IPS-20b (cell line): ENCODE measurements around the gene SVOPL.

ENCODE experiments used
- H3K27ac ChIP-seq: one replicate; pipeline ENCODE4 v1.5.1; 2013; ENCODE audit warnings: low read length
- H3K27me3 ChIP-seq: 2 replicates; pipeline ENCODE4 v1.6.1; 2013; ENCODE audit warnings: mild to moderate bottlenecking, low read length, inconsistent platforms; ENCODE audit not compliant: insufficient read depth
- H3K36me3 ChIP-seq: 2 replicates; pipeline ENCODE4 v1.6.1; 2013; ENCODE audit warnings: low read depth, mild to moderate bottlenecking, inconsistent platforms, low read length, moderate library complexity; ENCODE audit not compliant: insufficient read depth
- H3K4me1 ChIP-seq: 2 replicates; pipeline ENCODE4 v1.6.1; 2013; ENCODE audit warnings: mild to moderate bottlenecking, control low read depth, inconsistent platforms, low read length, moderate library complexity; ENCODE audit not compliant: insufficient read depth
- H3K4me3 ChIP-seq: 2 replicates; pipeline ENCODE4 v1.5.1; 2013; ENCODE audit warnings: mild to moderate bottlenecking, low read length, inconsistent platforms
- H3K9ac ChIP-seq: 2 replicates; pipeline ENCODE4 v1.6.1; 2013; ENCODE audit warnings: low read depth, mild to moderate bottlenecking, inconsistent platforms, low read length, moderate library complexity
- H3K9me3 ChIP-seq: 2 replicates; pipeline ENCODE4 v1.6.1; 2013; ENCODE audit warnings: mild to moderate bottlenecking, low read depth, low read length, inconsistent platforms; ENCODE audit not compliant: insufficient read depth

SVOPL gene

GRCh38 chr7:138729444-138729843 is 28.3 kb upstream of the SVOPL start:
- no peaks in the 10 kb centered on the region for H3K36me3 ChIP-seq
- no peaks in the 10 kb centered on the region; the same call in 1 of the 2 replicates for H3K9me3 ChIP-seq

GRCh38 chr7:138727336-138728099 is 26.4 kb upstream of the SVOPL start:
- H3K9ac ChIP-seq = no peak overlapping the region
- H3K36me3 ChIP-seq = no peaks in the 10 kb centered on the region
- no peaks in the 10 kb centered on the region for H3K27me3 ChIP-seq
- H3K9me3 ChIP-seq = no peaks in the 10 kb centered on the region; the same call in 1 of the 2 replicates
- H3K4me3 ChIP-seq = no peak overlapping the region
- no peaks in the 10 kb centered on the region; the same call in 1 of the 2 replicates for H3K4me1 ChIP-seq
- no peak overlapping the region for H3K27ac ChIP-seq

More at GRCh38 chr7:138729444-138729843, 28.3 kb upstream of the SVOPL start:
- H3K4me3 ChIP-seq = no peak overlapping the region
- H3K27ac ChIP-seq = no peak overlapping the region
- no peak overlapping the region for H3K9ac ChIP-seq
- H3K27me3 ChIP-seq = no peaks in the 10 kb centered on the region
- no peaks in the 10 kb centered on the region; the same call in 1 of the 2 replicates for H3K4me1 ChIP-seq

- Histone ChIP-seq H3K27me3 (no peaks in the 10 kb centered on the region), H3K9ac (no peak overlapping the region)
These were observed 25.1 kb upstream of the SVOPL start for GRCh38 chr7:138726288-138726687.

GRCh38 chr7:138720286-138720685 is 19.1 kb upstream of the SVOPL start:
- Histone ChIP-seq H3K9ac (no peak overlapping the region), H3K27ac (no peak overlapping the region), H3K9me3 (no peaks in the 10 kb centered on the region), H3K4me1 (peaks cover 4% of the 10 kb centered on the region; the same call in 1 of the 2 replicates), H3K27me3 (no peaks in the 10 kb centered on the region), H3K4me3 (no peak overlapping the region), H3K36me3 (no peaks in the 10 kb centered on the region)

More at GRCh38 chr7:138726288-138726687, 25.1 kb upstream of the SVOPL start:
- Histone ChIP-seq H3K4me3 (no peak overlapping the region), H3K36me3 (no peaks in the 10 kb centered on the region), H3K4me1 (no peaks in the 10 kb centered on the region; the same call in 1 of the 2 replicates), H3K9me3 (no peaks in the 10 kb centered on the region; the same call in 1 of the 2 replicates), H3K27ac (no peak overlapping the region)

- Histone ChIP-seq H3K27ac (no peak overlapping the region), H3K27me3 (no peaks in the 10 kb centered on the region), H3K9me3 (no peaks in the 10 kb centered on the region), H3K4me3 (no peak overlapping the region), H3K4me1 (peaks cover 4% of the 10 kb centered on the region; the same call in 1 of the 2 replicates), H3K36me3 (no peaks in the 10 kb centered on the region), H3K9ac (no peak overlapping the region)
These were observed 15.7 kb upstream of the SVOPL start for GRCh38 chr7:138716889-138717288.

GRCh38 chr7:138713191-138713590 is 12.0 kb upstream of the SVOPL start:
- H3K4me3 ChIP-seq = no peak overlapping the region
- no peaks in the 10 kb centered on the region for H3K4me1 ChIP-seq

GRCh38 chr7:138712652-138713051 is 11.5 kb upstream of the SVOPL start:
- Histone ChIP-seq H3K36me3 (no peaks in the 10 kb centered on the region), H3K4me1 (no peaks in the 10 kb centered on the region), H3K27me3 (no peaks in the 10 kb centered on the region), H3K4me3 (no peak overlapping the region), H3K27ac (no peak overlapping the region), H3K9ac (no peak overlapping the region), H3K9me3 (no peaks in the 10 kb centered on the region)

More at GRCh38 chr7:138713191-138713590, 12.0 kb upstream of the SVOPL start:
- H3K27me3 ChIP-seq = no peaks in the 10 kb centered on the region
- no peak overlapping the region for H3K9ac ChIP-seq
- H3K27ac ChIP-seq = no peak overlapping the region
- H3K36me3 ChIP-seq = no peaks in the 10 kb centered on the region
- H3K9me3 ChIP-seq = no peaks in the 10 kb centered on the region

- Histone ChIP-seq H3K9ac (no peak overlapping the region), H3K27ac (no peak overlapping the region), H3K36me3 (no peaks in the 10 kb centered on the region), H3K4me3 (no peak overlapping the region), H3K27me3 (no peaks in the 10 kb centered on the region), H3K9me3 (no peaks in the 10 kb centered on the region), H3K4me1 (no peaks in the 10 kb centered on the region)
These were observed 9.6 kb upstream of the SVOPL start for GRCh38 chr7:138710536-138711385.

GRCh38 chr7:138705167-138705566 is 4.0 kb upstream of the SVOPL start:
- H3K27me3 ChIP-seq = no peaks in the 10 kb centered on the region
- no peaks in the 10 kb centered on the region for H3K36me3 ChIP-seq
- H3K27ac ChIP-seq = no peak overlapping the region
- no peak overlapping the region for H3K4me3 ChIP-seq
- H3K4me1 ChIP-seq = no peaks in the 10 kb centered on the region
- no peaks in the 10 kb centered on the region for H3K9me3 ChIP-seq
- no peak overlapping the region for H3K9ac ChIP-seq

- Histone ChIP-seq H3K4me3 (no peak overlapping the region), H3K27me3 (no peaks in the 10 kb centered on the region), H3K9me3 (no peaks in the 10 kb centered on the region), H3K4me1 (no peaks in the 10 kb centered on the region), H3K36me3 (no peaks in the 10 kb centered on the region), H3K27ac (no peak overlapping the region), H3K9ac (no peak overlapping the region)
These were observed 368 bp upstream of the SVOPL start for GRCh38 chr7:138701537-138701923.

- Histone ChIP-seq H3K27ac (no peak overlapping the region), H3K9ac (no peak overlapping the region), H3K4me1 (no peaks in the 10 kb centered on the region), H3K4me3 (no peak overlapping the region), H3K36me3 (no peaks in the 10 kb centered on the region), H3K27me3 (no peaks in the 10 kb centered on the region), H3K9me3 (no peaks in the 10 kb centered on the region)
These were observed 1.5 kb downstream of the SVOPL start for GRCh38 chr7:138699661-138700060.
